GM21786 (cell line): Measurements from ENCODE around the gene ZNF597.

Experiments used
- ATAC-seq: cut with Tn5 transposase; IDR thresholded peaks from one replicate; pipeline ENCODE4 v1.9.1; 2021; ENCODE audit not compliant: unreplicated experiment

The ZNF597 gene

GRCh38 chr16:3457434-3458252 is 14.3 kb upstream of the ZNF597 start:
- ATAC-seq: peak; percentile 72

- ATAC-seq: no peak
Measured at GRCh38 chr16:3454631-3455147, 11.4 kb upstream of the ZNF597 start.

GRCh38 chr16:3454093-3454492 is 10.8 kb upstream of the ZNF597 start:
- no peak for ATAC-seq

DNA sequence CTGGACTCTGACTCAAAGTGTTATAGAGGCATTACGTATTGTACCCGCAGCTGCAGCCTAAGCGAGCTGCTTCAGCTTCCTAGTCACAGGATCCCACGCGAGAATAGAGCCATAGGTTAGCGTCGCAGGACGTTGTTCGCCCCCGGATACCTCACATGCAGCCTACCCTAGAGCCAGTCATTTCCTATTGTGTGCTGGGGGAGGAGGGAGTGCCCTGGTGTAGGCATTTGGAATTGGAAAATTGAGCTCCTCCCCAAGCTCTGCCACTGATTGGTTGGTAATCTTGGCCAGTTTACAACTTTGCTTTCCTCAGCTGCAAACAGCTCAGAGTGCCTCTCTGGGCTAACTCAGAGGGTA is 706 bp upstream of the ZNF597 start:
- peak; percentile 15 for ATAC-seq

- no peak for ATAC-seq
Measured at GRCh38 chr16:3439637-3440036, 3.7 kb downstream of the ZNF597 start.

DNA sequence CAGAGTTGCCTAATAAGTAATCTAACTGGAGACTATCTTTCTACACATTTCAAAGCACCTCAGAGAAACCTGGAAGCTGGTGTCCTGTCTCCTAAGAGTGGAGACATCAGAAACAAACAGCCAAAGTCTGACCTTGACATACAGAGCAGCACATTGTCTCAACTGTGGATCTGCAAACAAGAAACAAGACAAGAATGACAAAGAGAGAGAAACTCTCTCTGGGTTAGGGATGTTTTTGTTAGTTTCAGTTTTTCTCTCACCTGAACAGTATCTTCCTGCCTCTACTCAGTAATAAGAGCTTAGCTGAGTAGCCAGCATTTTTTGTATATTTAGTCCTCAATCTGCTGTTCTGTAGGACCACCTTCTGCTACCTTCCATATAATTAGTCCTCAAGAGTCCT is 8.9 kb downstream of the ZNF597 start:
- ATAC-seq: no peak

DNA sequence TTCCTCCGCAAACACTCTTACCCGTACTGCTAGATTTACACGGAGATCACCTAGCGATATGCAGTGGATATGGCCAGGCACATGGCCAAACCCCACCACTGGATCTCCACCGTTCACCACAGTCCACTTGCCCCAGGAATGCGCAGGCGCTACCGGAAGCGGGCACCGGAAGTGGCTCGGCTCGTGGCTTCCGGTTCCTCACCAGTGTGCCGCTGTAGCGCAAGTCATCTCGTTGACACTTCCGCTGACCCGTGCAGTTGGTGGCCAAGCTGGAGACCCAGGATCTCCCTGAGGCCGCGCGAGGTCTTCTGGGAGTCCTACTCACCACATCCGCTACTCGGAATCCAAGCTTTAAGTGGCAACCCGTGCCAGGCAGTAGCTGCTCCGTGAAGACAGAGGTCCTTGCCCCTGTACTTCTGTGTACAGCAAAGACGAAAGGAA is 11.5 kb downstream of the ZNF597 start:
- ATAC-seq: no peak

DNA sequence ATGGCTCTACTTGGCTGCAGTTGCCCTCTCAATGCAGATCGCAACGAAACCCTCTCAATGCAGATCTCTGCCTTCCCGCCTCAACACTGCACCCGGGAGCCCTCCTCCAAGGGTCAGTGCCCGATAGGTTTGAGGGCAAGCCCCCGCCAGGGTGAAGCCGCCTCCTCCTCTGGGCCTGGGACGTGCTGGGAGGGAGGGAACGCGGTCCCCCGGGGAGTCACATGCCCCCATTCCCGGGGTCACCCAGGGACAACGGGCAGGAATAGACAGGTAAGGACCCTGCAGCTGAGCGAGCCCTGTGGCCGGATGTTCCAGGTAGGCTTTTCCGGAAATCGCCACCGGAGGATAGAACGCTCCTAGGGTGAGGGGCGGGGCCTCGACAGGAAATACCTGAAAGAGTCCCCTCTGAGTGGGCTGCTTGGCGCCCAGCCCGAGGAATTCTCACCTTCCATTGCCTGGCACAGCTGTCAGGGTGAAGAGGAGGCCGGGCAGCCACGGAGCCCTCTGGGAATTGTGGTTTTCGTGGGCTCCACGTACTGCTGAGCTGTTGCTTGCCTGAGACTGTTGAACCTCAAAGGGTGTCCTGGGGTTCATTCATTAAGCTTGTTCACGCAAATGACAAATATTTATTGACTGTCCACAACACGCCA is 29.4 kb downstream of the ZNF597 start:
- no peak for ATAC-seq

GRCh38 chr16:3408561-3409197 is 34.6 kb downstream of the ZNF597 start:
- ATAC-seq: no peak

GRCh38 chr16:3401719-3402397 is 41.4 kb downstream of the ZNF597 start:
- no peak for ATAC-seq

DNA sequence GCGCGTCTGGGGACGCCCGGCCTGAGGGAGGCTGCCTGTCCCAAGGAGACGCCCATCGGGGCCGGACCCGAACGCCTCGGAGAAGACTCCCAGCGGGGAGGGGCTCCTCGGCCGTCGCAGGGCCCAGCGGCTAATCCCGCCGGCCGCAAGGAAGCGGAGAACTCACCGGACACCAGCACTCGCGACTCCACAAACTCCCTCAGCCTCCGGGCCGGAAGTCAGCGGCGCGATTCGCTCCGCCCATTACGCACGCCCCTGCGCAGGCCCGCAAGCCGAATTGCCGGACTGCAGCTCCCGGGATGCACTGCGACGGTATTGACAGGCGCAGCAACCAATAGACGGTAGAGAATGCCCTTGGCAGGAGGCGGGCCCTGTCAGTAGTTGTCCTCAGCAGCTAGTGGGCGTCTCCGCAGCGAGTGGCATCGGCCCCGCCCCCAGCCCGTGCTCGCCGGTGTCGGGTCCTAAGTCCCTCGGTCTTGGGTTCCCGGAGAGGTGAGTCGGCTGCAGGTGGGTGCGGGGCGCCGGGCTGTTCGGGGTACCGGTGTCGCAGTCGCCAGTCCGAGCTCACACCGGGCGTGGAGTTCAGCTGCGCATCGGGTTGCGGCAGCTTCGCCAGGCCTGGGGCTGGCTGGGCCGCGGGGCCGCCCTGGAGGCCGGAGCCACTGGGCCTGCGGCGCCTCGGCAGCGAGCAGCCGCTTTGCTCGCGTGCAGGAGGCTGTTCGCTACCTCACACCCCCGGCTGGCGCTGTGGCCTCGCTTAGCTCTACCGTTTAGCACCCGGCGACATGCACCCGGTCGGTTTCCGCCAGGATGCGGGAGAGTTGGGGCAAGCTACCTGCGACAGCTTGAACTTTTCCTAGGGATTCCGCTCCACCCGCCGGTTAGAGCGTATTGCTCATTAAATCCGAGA is 42.3 kb downstream of the ZNF597 start, which contains the start of the genes ZNF174 and ZSCAN32:
TSS of gene ZNF174 (plus strand) at position 437 of the 910 bp plus-strand sequence. CDS start 790 bp downstream, outside the sequence.
TSS of gene ZSCAN32 (minus strand) at position 226 of the 910 bp plus-strand sequence. CDS start 3,447 bp downstream, outside the sequence.
- ATAC-seq: peak; percentile 95

DNA sequence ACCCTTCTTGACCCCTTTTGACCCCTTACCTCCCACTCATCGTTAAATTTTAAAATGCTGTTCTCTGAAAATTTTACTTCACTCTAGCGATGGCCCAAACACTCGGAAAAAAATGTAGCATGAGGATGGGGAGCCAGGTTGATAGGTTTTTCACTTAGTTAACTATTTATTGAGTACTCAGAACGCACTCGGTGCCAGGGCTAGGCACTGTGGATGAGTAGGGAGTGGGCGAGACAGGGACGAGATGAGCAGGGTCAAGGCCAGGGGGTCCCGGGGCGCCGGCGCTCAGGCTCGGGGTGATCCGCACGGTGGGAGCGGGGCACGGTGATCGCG is 42.9 kb downstream of the ZNF597 start:
- peak; percentile 30 for ATAC-seq

- no peak for ATAC-seq
Measured at GRCh38 chr16:3389663-3390338, 53.5 kb downstream of the ZNF597 start.

DNA sequence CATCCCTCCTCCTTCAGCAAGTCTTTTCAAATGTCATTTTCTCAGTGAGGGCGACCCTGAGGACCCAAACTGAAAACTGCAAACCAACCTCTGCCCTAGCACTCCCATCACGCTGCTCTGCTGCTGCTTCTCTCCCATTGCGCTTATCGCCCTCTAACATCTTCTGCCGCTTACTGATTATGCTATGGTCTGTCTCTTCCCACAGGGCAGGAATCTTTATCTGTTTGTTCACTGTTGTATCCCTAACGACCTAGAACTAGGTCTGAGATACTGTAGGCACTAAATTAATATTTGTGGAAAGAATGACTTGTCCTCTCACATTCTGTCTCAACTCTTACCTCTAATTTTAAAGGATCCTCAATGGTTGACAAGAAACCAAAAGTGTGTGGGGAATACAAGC is 55.0 kb downstream of the ZNF597 start:
- no peak for ATAC-seq

DNA sequence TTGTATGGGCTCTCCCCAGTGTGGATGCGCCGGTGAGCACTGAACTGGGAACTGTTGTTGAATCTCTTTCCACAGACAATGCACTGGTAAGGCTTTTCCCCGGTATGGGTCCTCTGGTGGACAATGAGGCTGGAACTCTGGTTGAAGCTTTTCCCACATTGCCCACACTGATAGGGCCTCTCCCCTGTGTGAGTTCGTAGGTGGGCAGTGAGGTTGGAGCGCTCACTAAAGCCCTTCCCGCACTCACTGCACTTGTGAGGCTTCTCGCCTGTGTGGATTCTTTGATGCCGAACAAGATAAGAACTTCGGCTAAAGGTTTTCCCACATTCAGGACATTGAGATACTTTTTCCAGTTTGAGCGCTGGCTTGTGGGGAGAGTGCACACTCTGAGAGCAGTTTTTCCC is 60.3 kb downstream of the ZNF597 start:
- no peak for ATAC-seq
